ENCODE results near the gene ASS1.

DNA sequence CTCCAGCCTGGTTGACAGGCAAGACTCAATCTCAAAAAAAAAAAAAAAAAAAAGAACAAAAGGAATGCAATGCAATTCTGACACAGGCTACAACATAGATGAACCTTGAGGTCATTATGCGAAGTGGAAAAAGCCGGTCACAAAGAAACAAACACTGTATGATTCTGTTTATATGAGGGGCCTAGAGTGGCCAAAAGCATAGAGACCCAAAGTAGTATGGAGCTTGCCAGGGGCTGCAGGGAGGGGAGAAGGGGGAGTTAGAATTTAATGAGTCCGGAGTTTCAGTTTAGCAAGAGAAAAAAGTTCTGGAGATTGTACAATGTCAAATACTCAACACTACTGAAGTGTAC, 33.2 kb upstream of the ASS1 start:
- TF ChIP-seq, protein P1, sequence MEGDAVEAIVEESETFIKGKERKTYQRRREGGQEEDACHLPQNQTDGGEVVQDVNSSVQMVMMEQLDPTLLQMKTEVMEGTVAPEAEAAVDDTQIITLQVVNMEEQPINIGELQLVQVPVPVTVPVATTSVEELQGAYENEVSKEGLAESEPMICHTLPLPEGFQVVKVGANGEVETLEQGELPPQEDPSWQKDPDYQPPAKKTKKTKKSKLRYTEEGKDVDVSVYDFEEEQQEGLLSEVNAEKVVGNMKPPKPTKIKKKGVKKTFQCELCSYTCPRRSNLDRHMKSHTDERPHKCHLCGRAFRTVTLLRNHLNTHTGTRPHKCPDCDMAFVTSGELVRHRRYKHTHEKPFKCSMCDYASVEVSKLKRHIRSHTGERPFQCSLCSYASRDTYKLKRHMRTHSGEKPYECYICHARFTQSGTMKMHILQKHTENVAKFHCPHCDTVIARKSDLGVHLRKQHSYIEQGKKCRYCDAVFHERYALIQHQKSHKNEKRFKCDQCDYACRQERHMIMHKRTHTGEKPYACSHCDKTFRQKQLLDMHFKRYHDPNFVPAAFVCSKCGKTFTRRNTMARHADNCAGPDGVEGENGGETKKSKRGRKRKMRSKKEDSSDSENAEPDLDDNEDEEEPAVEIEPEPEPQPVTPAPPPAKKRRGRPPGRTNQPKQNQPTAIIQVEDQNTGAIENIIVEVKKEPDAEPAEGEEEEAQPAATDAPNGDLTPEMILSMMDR (tag by site-specific recombination; IDR thresholded peaks at IDR 0.05): no peak
- TF ChIP-seq, protein P2, sequence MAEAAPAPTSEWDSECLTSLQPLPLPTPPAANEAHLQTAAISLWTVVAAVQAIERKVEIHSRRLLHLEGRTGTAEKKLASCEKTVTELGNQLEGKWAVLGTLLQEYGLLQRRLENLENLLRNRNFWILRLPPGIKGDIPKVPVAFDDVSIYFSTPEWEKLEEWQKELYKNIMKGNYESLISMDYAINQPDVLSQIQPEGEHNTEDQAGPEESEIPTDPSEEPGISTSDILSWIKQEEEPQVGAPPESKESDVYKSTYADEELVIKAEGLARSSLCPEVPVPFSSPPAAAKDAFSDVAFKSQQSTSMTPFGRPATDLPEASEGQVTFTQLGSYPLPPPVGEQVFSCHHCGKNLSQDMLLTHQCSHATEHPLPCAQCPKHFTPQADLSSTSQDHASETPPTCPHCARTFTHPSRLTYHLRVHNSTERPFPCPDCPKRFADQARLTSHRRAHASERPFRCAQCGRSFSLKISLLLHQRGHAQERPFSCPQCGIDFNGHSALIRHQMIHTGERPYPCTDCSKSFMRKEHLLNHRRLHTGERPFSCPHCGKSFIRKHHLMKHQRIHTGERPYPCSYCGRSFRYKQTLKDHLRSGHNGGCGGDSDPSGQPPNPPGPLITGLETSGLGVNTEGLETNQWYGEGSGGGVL (tag by site-specific recombination; IDR thresholded peaks at IDR 0.05): no peak
- no peak for TF ChIP-seq ZNF274 (IDR thresholded peaks at IDR 0.05; ENCODE audit: low read length)
- no peak for TF ChIP-seq ZNF274 (tag by site-specific recombination; IDR thresholded peaks at IDR 0.05; ENCODE audit: borderline replicate concordance)
- no peak for TF ChIP-seq ZNF302 (tag by site-specific recombination; IDR thresholded peaks at IDR 0.05; ENCODE audit: low read depth)
- TF ChIP-seq, protein P3, sequence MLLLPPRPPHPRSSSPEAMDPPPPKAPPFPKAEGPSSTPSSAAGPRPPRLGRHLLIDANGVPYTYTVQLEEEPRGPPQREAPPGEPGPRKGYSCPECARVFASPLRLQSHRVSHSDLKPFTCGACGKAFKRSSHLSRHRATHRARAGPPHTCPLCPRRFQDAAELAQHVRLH (tag by site-specific recombination; IDR thresholded peaks at IDR 0.05): no peak
- TF ChIP-seq ZNF558 (tag by site-specific recombination; IDR thresholded peaks at IDR 0.05): no peak
- no peak for TF ChIP-seq SP2 (tag by site-specific recombination; IDR thresholded peaks at IDR 0.05)
